Upper lobe of left lung (tissue), 6 donors: ENCODE data around the gene FCAMR. TPM values are rescaled to one million over a fixed set of nuclear protein-coding genes. Genes with fewer than 3 reads are reported as not detected.

ENCODE experiments used
- ATAC-seq, 2 donors: fragments of 200-7000 bp; cut with Tn5 transposase; one replicate each; pipeline ENCODE4 v1.9.1; 2022; ENCODE audit warnings: mild to moderate bottlenecking in 2 of 2, moderate library complexity in 2 of 2; ENCODE audit not compliant: low FRiP score in 2 of 2
- DNase-seq, 2 donors: peaks; one replicate each; pipeline ENCODE4 v3.0.0-alpha.2; 2019 to 2020
- H3K27ac ChIP-seq, 4 donors: fragments of 200-600 bp; sonication (generic); one replicate each; pipeline ENCODE4 v1.5.1; 2016 to 2019
- H3K27me3 ChIP-seq, 4 donors: fragments of 200-600 bp; sonication (generic); one replicate each; pipeline ENCODE4 v1.5.1; 2017 to 2019
- H3K36me3 ChIP-seq, 4 donors: fragments of 200-600 bp; sonication (generic); one replicate each; pipeline ENCODE4 v1.5.1; 2016 to 2019
- H3K4me1 ChIP-seq, 4 donors: fragments of 200-600 bp; sonication (generic); one replicate each; pipeline ENCODE4 v1.5.1; 2018 to 2019
- H3K4me3 ChIP-seq, 4 donors: fragments of 200-600 bp; sonication (generic); one replicate each; pipeline ENCODE4 v1.5.1; 2017 to 2019; ENCODE audit warnings: mild to moderate bottlenecking in 2 of 4, moderate library complexity in 1 of 4
- H3K9me3 ChIP-seq, 4 donors: fragments of 200-600 bp; sonication (generic); one replicate each; pipeline ENCODE4 v1.5.1; 2018 to 2019
- CTCF ChIP-seq, 6 experiments: fragments of 450-650 bp in 4 of 6; fragments of 200-600 bp in 2 of 6; sonication (generic) in 2 of 6; IDR thresholded peaks; one replicate each; pipeline ENCODE4 v1.5.1; 2016 to 2019; ENCODE audit warnings: antibody characterized with exemption in 6 of 6
- EP300 ChIP-seq, 4 donors: sonication (generic); formaldehyde crosslinking; IDR thresholded peaks; one replicate each; pipeline ENCODE4 v1.5.1; 2017; ENCODE audit warnings: antibody characterized with exemption in 4 of 4, control low read depth in 2 of 4
- POLR2A ChIP-seq, 4 donors: fragments of 450-650 bp; IDR thresholded peaks; one replicate each; pipeline ENCODE4 v1.5.1; 2016 to 2017; ENCODE audit warnings: antibody characterized with exemption in 4 of 4, mild to moderate bottlenecking in 2 of 4
- POLR2AphosphoS5 ChIP-seq, 2 donors: sonication (generic); formaldehyde crosslinking; IDR thresholded peaks; one replicate each; pipeline ENCODE4 v1.5.1; 2017; ENCODE audit warnings: antibody characterized with exemption in 2 of 2
- WGBS, 2 donors: methylation state at CpG; one replicate each; pipeline ENCODE4 v1.1.5; 2017 to 2018; 5-methylcytosine and 5-hydroxymethylcytosine counted together
- total RNA-seq, 6 donors: library from RNA; depleted of rRNA in 4 of 6; stranded (reverse); fragments of >200 nt in 4 of 6; gene quantifications; one replicate each; pipeline versions ENCODE4 v1.1.0 to v1.2.1, GENCODE V29; 2016 to 2021
- donor health status: DM: no; HTN: no; CAD: no; lungs with moderate emphysema.
- donor health status: DM: no; HTN: yes; CAD: no; lungs with severe emphysema.

FCAMR gene
- total RNA-seq, 6 donors from 2014 or later, result 7.3 TPM; not detected in 5

- Histone ChIP-seq H3K9me3 (no peaks in the 10 kb centered on the region), H3K36me3 (no peaks in the 10 kb centered on the region), H3K4me1 (peaks cover 0 to 33% (median 7%) of the 10 kb centered on the region in 4 donors), H3K27ac (peak overlapping the region; percentile 59 to 87 (median 75)), H3K27me3 (no peaks in the 10 kb centered on the region), H3K4me3 (no peak overlapping the region)
- peak in 2 of 4 donors; percentile 69 to 84 for TF ChIP-seq EP300 (IDR thresholded peaks at IDR 0.05)
- TF ChIP-seq POLR2AphosphoS5 (IDR thresholded peaks at IDR 0.05), result peak; percentile 50 to 62
- no peak for TF ChIP-seq CTCF (IDR thresholded peaks at IDR 0.05)
- TF ChIP-seq POLR2A (IDR thresholded peaks at IDR 0.05), result no peak
- peak; percentile 30 to 80 for ATAC-seq
- 62 to 93% methylated on average over 2 of the region's 2 CpGs for WGBS, 2 donors
- DNase-seq, result peak in 1 of 2 donors; percentile 53
These were observed 40.5 kb upstream of the FCAMR start for GRCh38 chr1:207010726-207011125.

GRCh38 chr1:207009945-207010344, 39.7 kb upstream of the FCAMR start:
- TF ChIP-seq EP300 (IDR thresholded peaks at IDR 0.05), result peak in 2 of 4 donors; percentile 74 to 76
- TF ChIP-seq POLR2AphosphoS5 (IDR thresholded peaks at IDR 0.05), result no peak
- peak in 1 of 4 donors; percentile 55 for TF ChIP-seq POLR2A (IDR thresholded peaks at IDR 0.05)
- peak in 1 of 6 experiments; percentile 10 for TF ChIP-seq CTCF (IDR thresholded peaks at IDR 0.05)
- Histone ChIP-seq H3K36me3 (no peaks in the 10 kb centered on the region), H3K27ac (peak overlapping the region; percentile 71 to 87 (median 75)), H3K27me3 (no peaks in the 10 kb centered on the region), H3K9me3 (no peaks in the 10 kb centered on the region), H3K4me3 (no peak overlapping the region), H3K4me1 (peaks cover 0 to 38% (median 10%) of the 10 kb centered on the region in 4 donors)
- ATAC-seq (peak; percentile 48 to 86), DNase-seq (peak in 1 of 2 donors; percentile 72)
- 48 to 55% methylated on average over 7 of the region's 7 CpGs for WGBS, 2 donors

GRCh38 chr1:207009182-207009850, 39.1 kb upstream of the FCAMR start:
- Histone ChIP-seq H3K27me3 (no peaks in the 10 kb centered on the region), H3K4me1 (peaks cover 0 to 44% (median 13%) of the 10 kb centered on the region in 4 donors), H3K27ac (peak overlapping the region; percentile 71 to 87 (median 75)), H3K9me3 (no peaks in the 10 kb centered on the region), H3K4me3 (no peak overlapping the region), H3K36me3 (no peaks in the 10 kb centered on the region)
- DNase-seq (no peak), ATAC-seq (no peak)
- 89 to 92% methylated on average over 10 of the region's 10 CpGs for WGBS, 2 donors
- no peak for TF ChIP-seq POLR2A (IDR thresholded peaks at IDR 0.05)
- TF ChIP-seq EP300 (IDR thresholded peaks at IDR 0.05), result no peak
- no peak for TF ChIP-seq CTCF (IDR thresholded peaks at IDR 0.05)
- no peak for TF ChIP-seq POLR2AphosphoS5 (IDR thresholded peaks at IDR 0.05)

GRCh38 chr1:207007352-207008033, 37.2 kb upstream of the FCAMR start:
- peak in 1 of 2 donors; percentile 60 for DNase-seq
- ATAC-seq, result peak; percentile 10 to 25

More at GRCh38 chr1:207007352-207008033, 37.2 kb upstream of the FCAMR start:
- Histone ChIP-seq H3K27me3 (no peaks in the 10 kb centered on the region), H3K4me1 (peaks cover 3 to 60% (median 17%) of the 10 kb centered on the region in 4 donors), H3K27ac (peak overlapping the region; percentile 71 to 87 (median 75)), H3K9me3 (no peaks in the 10 kb centered on the region), H3K4me3 (no peak overlapping the region), H3K36me3 (no peaks in the 10 kb centered on the region)
- TF ChIP-seq CTCF (IDR thresholded peaks at IDR 0.05) (no peak), EP300 (IDR thresholded peaks at IDR 0.05) (peak in 3 of 4 donors; percentile 46 to 75 (median 50))
- 60 to 64% methylated on average over 5 of the region's 5 CpGs for WGBS, 2 donors
